Neural cell (in vitro differentiated cells): Measurements from ENCODE around the gene TBCK.

Source experiments
- EP300 ChIP-seq: fragments of 450-650 bp; conservative IDR thresholded peaks from 2 replicates; pipeline ENCODE4 v1.6.1; 2014; ENCODE audit warnings: antibody characterized with exemption, mild to moderate bottlenecking, moderate library complexity; ENCODE audit not compliant: poor library complexity, severe bottlenecking
- EZH2 ChIP-seq: fragments of 200-600, 300-800 bp; shearing (Covaris generic), sonication (generic); IDR thresholded peaks from 2 replicates; pipeline ENCODE4 v1.6.1; 2014; ENCODE audit warnings: antibody characterized with exemption, low read length, borderline replicate concordance, mild to moderate bottlenecking; ENCODE audit not compliant: insufficient read depth, poor library complexity, severe bottlenecking
- POLR2AphosphoS5 ChIP-seq: IDR thresholded peaks from 2 replicates; pipeline ENCODE4 v1.6.1; 2012
- RAD21 ChIP-seq: fragments of 450-650 bp; conservative IDR thresholded peaks from 2 replicates; pipeline ENCODE4 v1.6.1; 2014; ENCODE audit warnings: antibody characterized with exemption, mild to moderate bottlenecking, moderate library complexity
- SMC3 ChIP-seq: fragments of 450-650 bp; conservative IDR thresholded peaks from 2 replicates; pipeline ENCODE4 v1.6.1; 2014; ENCODE audit warnings: antibody characterized with exemption, mild to moderate bottlenecking, moderate library complexity; ENCODE audit not compliant: poor library complexity
- TAF1 ChIP-seq: IDR thresholded peaks from 2 replicates; pipeline ENCODE4 v1.6.1; 2012; ENCODE audit warnings: low read depth
- TF ChIP-seq, protein P1 (sequence below): fragments of 450-650 bp; IDR thresholded peaks from 2 replicates; pipeline ENCODE4 v1.5.1; 2014; ENCODE audit warnings: antibody characterized with exemption, mild to moderate bottlenecking, moderate library complexity; ENCODE audit not compliant: poor library complexity, severe bottlenecking

DNA sequence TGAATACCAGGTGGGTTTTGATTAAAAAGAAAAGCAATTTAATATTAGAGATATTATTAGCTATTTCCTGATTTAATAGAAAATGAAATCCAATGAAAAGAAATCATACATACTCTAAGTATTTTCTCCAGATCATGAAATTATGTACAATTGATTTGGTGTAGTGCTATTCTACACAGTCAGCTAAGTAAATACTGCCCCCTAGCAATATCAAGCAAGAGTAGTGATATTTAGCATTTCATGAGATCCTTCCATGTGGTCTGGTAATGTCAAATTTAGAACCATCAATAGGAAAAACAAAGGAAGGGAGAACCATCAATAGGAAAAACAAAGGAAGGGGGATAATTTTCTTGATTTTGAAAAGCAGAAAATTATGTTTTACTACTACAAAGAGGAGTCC is 114.6 kb downstream of the TBCK start:
- TF ChIP-seq EZH2, result no peak
- TF ChIP-seq, protein P1, sequence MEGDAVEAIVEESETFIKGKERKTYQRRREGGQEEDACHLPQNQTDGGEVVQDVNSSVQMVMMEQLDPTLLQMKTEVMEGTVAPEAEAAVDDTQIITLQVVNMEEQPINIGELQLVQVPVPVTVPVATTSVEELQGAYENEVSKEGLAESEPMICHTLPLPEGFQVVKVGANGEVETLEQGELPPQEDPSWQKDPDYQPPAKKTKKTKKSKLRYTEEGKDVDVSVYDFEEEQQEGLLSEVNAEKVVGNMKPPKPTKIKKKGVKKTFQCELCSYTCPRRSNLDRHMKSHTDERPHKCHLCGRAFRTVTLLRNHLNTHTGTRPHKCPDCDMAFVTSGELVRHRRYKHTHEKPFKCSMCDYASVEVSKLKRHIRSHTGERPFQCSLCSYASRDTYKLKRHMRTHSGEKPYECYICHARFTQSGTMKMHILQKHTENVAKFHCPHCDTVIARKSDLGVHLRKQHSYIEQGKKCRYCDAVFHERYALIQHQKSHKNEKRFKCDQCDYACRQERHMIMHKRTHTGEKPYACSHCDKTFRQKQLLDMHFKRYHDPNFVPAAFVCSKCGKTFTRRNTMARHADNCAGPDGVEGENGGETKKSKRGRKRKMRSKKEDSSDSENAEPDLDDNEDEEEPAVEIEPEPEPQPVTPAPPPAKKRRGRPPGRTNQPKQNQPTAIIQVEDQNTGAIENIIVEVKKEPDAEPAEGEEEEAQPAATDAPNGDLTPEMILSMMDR, result peak; percentile 73
- TF ChIP-seq TAF1, result no peak
- no peak for TF ChIP-seq POLR2AphosphoS5
- TF ChIP-seq EP300, result no peak
- TF ChIP-seq RAD21, result peak; percentile 78
- TF ChIP-seq SMC3, result peak; percentile 58
